Dedifferentiated amniotic fluid mesenchymal stem cell (primary cell): ENCODE results near the gene MRPL33.

Source experiments
- DNase-seq: peaks from one replicate; pipeline ENCODE4 v3.0.0-alpha.2; 2016; ENCODE audit errors: extremely low spot score

The MRPL33 gene

GRCh38 chr2:27776696-27777095 lies 5.2 kb downstream of the MRPL33 start:
- DNase-seq: no peak

GRCh38 chr2:27779417-27780055 lies 8.0 kb downstream of the MRPL33 start:
- no peak for DNase-seq

GRCh38 chr2:27781496-27781895 lies 10.0 kb downstream of the MRPL33 start:
- no peak for DNase-seq

GRCh38 chr2:27782701-27783100 lies 11.2 kb downstream of the MRPL33 start:
- DNase-seq: no peak

GRCh38 chr2:27790796-27791195 lies 19.3 kb downstream of the MRPL33 start:
- DNase-seq: no peak

GRCh38 chr2:27792759-27793158 lies 21.2 kb downstream of the MRPL33 start:
- no peak for DNase-seq

GRCh38 chr2:27795093-27795834 lies 23.7 kb downstream of the MRPL33 start:
- DNase-seq: no peak

- DNase-seq: no peak
Observed at GRCh38 chr2:27795868-27796277, 24.4 kb downstream of the MRPL33 start.

- DNase-seq: no peak
Observed at GRCh38 chr2:27796791-27797765, 25.6 kb downstream of the MRPL33 start.

GRCh38 chr2:27797841-27798240 lies 26.3 kb downstream of the MRPL33 start:
- no peak for DNase-seq

GRCh38 chr2:27798486-27798885 lies 27.0 kb downstream of the MRPL33 start:
- DNase-seq: no peak

GRCh38 chr2:27798948-27799645 lies 27.6 kb downstream of the MRPL33 start:
- peak; percentile 100 for DNase-seq

GRCh38 chr2:27799646-27800010 lies 28.1 kb downstream of the MRPL33 start:
- DNase-seq: no peak

- no peak for DNase-seq
Observed at GRCh38 chr2:27800856-27801255, 29.3 kb downstream of the MRPL33 start.

- no peak for DNase-seq
Observed at GRCh38 chr2:27802547-27802946, 31.0 kb downstream of the MRPL33 start.

GRCh38 chr2:27803046-27803445 lies 31.5 kb downstream of the MRPL33 start:
- no peak for DNase-seq

GRCh38 chr2:27804146-27804545 lies 32.6 kb downstream of the MRPL33 start:
- DNase-seq: no peak

GRCh38 chr2:27805180-27805579 lies 33.7 kb downstream of the MRPL33 start:
- no peak for DNase-seq

- DNase-seq: no peak
Observed at GRCh38 chr2:27806311-27807059, 35.0 kb downstream of the MRPL33 start.

GRCh38 chr2:27807476-27807875 lies 36.0 kb downstream of the MRPL33 start:
- DNase-seq: no peak

GRCh38 chr2:27808418-27808817 lies 36.9 kb downstream of the MRPL33 start:
- no peak for DNase-seq
